ENCODE measurements around the gene PRKCE.

PRKCE gene

DNA sequence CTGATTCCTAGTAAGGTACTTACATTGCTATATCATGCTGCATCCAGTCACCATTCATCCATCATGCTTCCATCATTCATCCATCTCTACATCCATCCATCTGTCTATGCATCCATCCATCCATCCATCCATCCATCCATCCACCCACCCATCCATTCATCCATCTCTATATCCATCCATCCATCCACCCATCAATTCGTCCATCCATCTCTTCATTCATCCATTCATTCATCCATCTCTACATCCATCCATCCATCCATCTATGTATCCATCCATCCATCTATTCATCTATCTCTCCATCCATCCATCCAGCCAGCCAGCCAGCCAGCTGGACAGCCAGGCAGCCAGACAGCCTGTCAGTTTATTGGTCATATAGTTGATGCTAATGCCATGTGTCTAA is 20.7 kb downstream of the PRKCE start:
- Histone ChIP-seq H3K4me2 (ENCODE audit: low read length) (no peak overlapping the region), H3K18ac (ENCODE audit: low read length) (no peak overlapping the region), H3K79me1 (ENCODE audit: low read length) (no peaks in the 10 kb centered on the region), H3K27ac (ENCODE audit: low read depth, low read length) (no peak overlapping the region), H3K4ac (ENCODE audit: low read depth, low read length) (no peak overlapping the region), H3K9ac (ENCODE audit: low read length) (no peak overlapping the region), H2BK15ac (replicated peaks; ENCODE audit: low read depth) (no peak overlapping the region), H3K4me1 (ENCODE audit: control insufficient read depth, low read depth, low read length) (no peaks in the 10 kb centered on the region), H4K8ac (ENCODE audit: low read depth, low read length) (no peak overlapping the region), H2BK120ac (ENCODE audit: low read depth, low read length) (no peak overlapping the region), H3K79me2 (ENCODE audit: control insufficient read depth, insufficient read depth, low read length) (no peaks in the 10 kb centered on the region), H3K4me3 (ENCODE audit: low read length) (no peak overlapping the region), H3K36me3 (ENCODE audit: control insufficient read depth, insufficient read depth, low read length) (no peaks in the 10 kb centered on the region), H2BK5ac (ENCODE audit: low read length) (no peak overlapping the region), H4K5ac (ENCODE audit: low read length) (no peak overlapping the region), H3K23ac (ENCODE audit: low read length) (no peak overlapping the region), H2AK5ac (ENCODE audit: low read length) (no peak overlapping the region), H3K56ac (ENCODE audit: low read length) (no peak overlapping the region), H3K27me3 (ENCODE audit: insufficient read depth, low read length, poor library complexity) (no peaks in the 10 kb centered on the region)
- WGBS (ENCODE audit: extremely low coverage, insufficient coverage, low lambda C conversion rate), result 100% methylated on average over 1 of the region's 1 CpG
- DNase-seq, result no peak

DNA sequence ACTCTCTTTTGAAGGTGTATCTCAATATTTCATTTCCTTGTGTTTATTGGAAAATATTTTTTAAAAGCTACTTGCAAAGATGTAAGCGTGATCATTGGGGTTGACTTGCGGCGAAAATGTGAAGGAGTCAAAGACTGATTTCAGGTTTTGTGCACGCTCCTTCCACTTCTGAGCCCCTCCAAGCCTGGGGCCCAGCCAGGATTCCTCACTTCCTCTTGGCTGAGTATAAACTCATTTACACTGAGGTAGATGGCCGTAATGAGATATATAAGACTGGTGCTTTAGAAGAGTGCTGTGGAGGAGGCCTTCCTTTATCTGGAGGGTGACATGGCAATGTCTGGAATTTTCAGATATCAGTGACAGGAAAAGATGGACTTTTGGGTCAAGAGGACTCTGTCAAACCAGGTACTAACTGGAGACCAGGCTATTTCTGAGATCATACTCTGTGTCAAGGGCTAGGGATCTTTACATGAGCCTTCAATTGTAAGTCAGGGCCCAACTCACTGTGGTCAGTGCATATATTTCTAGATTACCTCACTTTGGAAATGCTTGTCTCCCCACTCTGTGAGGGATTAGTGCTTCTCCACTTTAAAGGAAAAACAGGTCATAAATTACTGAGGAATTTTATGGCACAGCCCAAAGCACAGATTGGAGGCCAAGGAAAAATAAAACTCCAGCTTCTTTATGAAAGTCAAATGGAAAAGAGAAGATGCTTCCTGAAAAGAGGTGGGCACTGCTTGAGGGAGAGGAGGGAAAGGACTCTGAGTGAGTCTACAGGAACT is 22.8 kb downstream of the PRKCE start:
- Histone ChIP-seq H3K9ac (ENCODE audit: low read length) (no peak overlapping the region), H2BK15ac (replicated peaks; ENCODE audit: low read depth) (no peak overlapping the region), H3K4me3 (ENCODE audit: low read length) (no peak overlapping the region), H3K79me2 (ENCODE audit: control insufficient read depth, insufficient read depth, low read length) (no peaks in the 10 kb centered on the region), H4K8ac (ENCODE audit: low read depth, low read length) (no peak overlapping the region), H3K18ac (ENCODE audit: low read length) (no peak overlapping the region), H3K36me3 (ENCODE audit: control insufficient read depth, insufficient read depth, low read length) (no peaks in the 10 kb centered on the region), H3K79me1 (ENCODE audit: low read length) (no peaks in the 10 kb centered on the region), H2AK5ac (ENCODE audit: low read length) (no peak overlapping the region), H2BK120ac (ENCODE audit: low read depth, low read length) (no peak overlapping the region), H3K27ac (ENCODE audit: low read depth, low read length) (no peak overlapping the region), H2BK5ac (ENCODE audit: low read length) (no peak overlapping the region), H4K5ac (ENCODE audit: low read length) (no peak overlapping the region), H3K27me3 (ENCODE audit: insufficient read depth, low read length, poor library complexity) (no peaks in the 10 kb centered on the region), H3K56ac (ENCODE audit: low read length) (no peak overlapping the region), H3K4ac (ENCODE audit: low read depth, low read length) (no peak overlapping the region), H3K23ac (ENCODE audit: low read length) (no peak overlapping the region), H3K4me1 (ENCODE audit: control insufficient read depth, low read depth, low read length) (no peaks in the 10 kb centered on the region), H3K4me2 (ENCODE audit: low read length) (no peak overlapping the region)
- WGBS (ENCODE audit: extremely low coverage, insufficient coverage, low lambda C conversion rate), result no CpG with 5 or more reads among the region's 5 CpGs
- DNase-seq, result no peak

DNA sequence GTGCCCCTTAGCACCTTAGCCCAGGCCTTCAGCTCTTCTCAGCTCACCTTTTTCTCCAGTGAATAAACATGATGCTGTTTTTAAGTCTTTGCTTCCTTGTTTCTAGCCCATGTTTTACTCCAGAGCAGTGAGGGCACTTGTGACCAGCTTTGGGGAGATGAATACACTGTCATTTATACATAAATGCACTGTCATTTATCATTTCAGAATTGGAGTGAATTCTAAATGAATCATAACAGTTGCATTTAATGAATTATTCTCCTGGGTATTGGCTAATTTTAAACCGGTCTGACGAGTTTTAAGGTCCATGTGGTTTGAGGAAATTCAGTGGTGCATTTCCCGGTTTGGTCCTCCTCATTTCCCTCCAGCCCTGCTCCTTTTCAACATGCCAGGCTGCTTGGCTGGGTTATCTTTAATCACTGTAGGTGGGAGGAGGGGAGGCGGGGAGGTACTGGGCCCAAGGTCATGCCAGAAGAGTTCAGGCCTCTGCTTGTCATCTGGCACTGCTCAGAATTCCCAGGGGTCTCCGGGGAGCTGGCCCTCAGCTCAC is 23.9 kb downstream of the PRKCE start:
- Histone ChIP-seq H3K56ac (ENCODE audit: low read length) (no peak overlapping the region), H3K4ac (ENCODE audit: low read depth, low read length) (no peak overlapping the region), H3K4me2 (ENCODE audit: low read length) (no peak overlapping the region), H4K5ac (ENCODE audit: low read length) (no peak overlapping the region), H3K27ac (ENCODE audit: low read depth, low read length) (no peak overlapping the region), H2BK5ac (ENCODE audit: low read length) (no peak overlapping the region), H3K23ac (ENCODE audit: low read length) (no peak overlapping the region), H3K9ac (ENCODE audit: low read length) (no peak overlapping the region), H3K18ac (ENCODE audit: low read length) (no peak overlapping the region), H3K4me1 (ENCODE audit: control insufficient read depth, low read depth, low read length) (no peaks in the 10 kb centered on the region), H3K36me3 (ENCODE audit: control insufficient read depth, insufficient read depth, low read length) (no peaks in the 10 kb centered on the region), H3K27me3 (ENCODE audit: insufficient read depth, low read length, poor library complexity) (no peaks in the 10 kb centered on the region), H3K79me1 (ENCODE audit: low read length) (no peaks in the 10 kb centered on the region), H2BK15ac (replicated peaks; ENCODE audit: low read depth) (no peak overlapping the region), H2BK120ac (ENCODE audit: low read depth, low read length) (no peak overlapping the region), H3K4me3 (ENCODE audit: low read length) (no peak overlapping the region), H4K8ac (ENCODE audit: low read depth, low read length) (no peak overlapping the region), H2AK5ac (ENCODE audit: low read length) (no peak overlapping the region), H3K79me2 (ENCODE audit: control insufficient read depth, insufficient read depth, low read length) (no peaks in the 10 kb centered on the region)
- DNase-seq, result peak; percentile 13
- no CpG with 5 or more reads among the region's 5 CpGs for WGBS (ENCODE audit: extremely low coverage, insufficient coverage, low lambda C conversion rate)

DNA sequence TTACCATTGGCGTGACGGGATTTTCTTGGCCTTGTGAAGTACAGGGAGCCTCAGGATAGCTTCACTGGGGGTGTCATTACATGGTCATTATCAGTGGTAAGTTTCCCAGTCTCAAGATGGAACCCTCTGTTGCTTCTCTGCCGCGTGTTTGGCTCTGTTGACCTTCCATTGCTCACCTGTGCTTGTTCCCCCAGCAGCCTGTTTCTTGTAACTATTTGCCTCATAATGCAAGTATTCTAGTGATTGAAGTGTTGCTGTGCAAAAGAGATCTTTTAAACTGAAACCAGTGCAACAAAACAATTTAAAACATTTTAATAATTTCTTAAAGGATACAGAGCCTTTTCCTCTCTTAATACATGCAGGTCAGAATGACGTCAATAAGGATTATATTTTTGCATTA is 24.6 kb downstream of the PRKCE start:
- no peak overlapping the region for H4K5ac ChIP-seq (ENCODE audit: low read length)
- no peak overlapping the region for H2BK15ac ChIP-seq (replicated peaks; ENCODE audit: low read depth)
- H3K27ac ChIP-seq (ENCODE audit: low read depth, low read length), result no peak overlapping the region
- no peak overlapping the region for H3K4ac ChIP-seq (ENCODE audit: low read depth, low read length)
- no peak overlapping the region for H3K56ac ChIP-seq (ENCODE audit: low read length)
- no peak overlapping the region for H3K23ac ChIP-seq (ENCODE audit: low read length)
- H3K9ac ChIP-seq (ENCODE audit: low read length), result no peak overlapping the region
- no peaks in the 10 kb centered on the region for H3K36me3 ChIP-seq (ENCODE audit: control insufficient read depth, insufficient read depth, low read length)
- H4K8ac ChIP-seq (ENCODE audit: low read depth, low read length), result no peak overlapping the region
- DNase-seq, result no peak
- no peaks in the 10 kb centered on the region for H3K79me1 ChIP-seq (ENCODE audit: low read length)
- no peak overlapping the region for H2BK5ac ChIP-seq (ENCODE audit: low read length)
- H3K18ac ChIP-seq (ENCODE audit: low read length), result no peak overlapping the region
- H2BK120ac ChIP-seq (ENCODE audit: low read depth, low read length), result no peak overlapping the region
- no CpG with 5 or more reads among the region's 5 CpGs for WGBS (ENCODE audit: extremely low coverage, insufficient coverage, low lambda C conversion rate)
- H3K4me2 ChIP-seq (ENCODE audit: low read length), result no peak overlapping the region
- H3K79me2 ChIP-seq (ENCODE audit: control insufficient read depth, insufficient read depth, low read length), result no peaks in the 10 kb centered on the region
- no peaks in the 10 kb centered on the region for H3K27me3 ChIP-seq (ENCODE audit: insufficient read depth, low read length, poor library complexity)
- no peak overlapping the region for H2AK5ac ChIP-seq (ENCODE audit: low read length)
- no peak overlapping the region for H3K4me3 ChIP-seq (ENCODE audit: low read length)
- no peaks in the 10 kb centered on the region for H3K4me1 ChIP-seq (ENCODE audit: control insufficient read depth, low read depth, low read length)

DNA sequence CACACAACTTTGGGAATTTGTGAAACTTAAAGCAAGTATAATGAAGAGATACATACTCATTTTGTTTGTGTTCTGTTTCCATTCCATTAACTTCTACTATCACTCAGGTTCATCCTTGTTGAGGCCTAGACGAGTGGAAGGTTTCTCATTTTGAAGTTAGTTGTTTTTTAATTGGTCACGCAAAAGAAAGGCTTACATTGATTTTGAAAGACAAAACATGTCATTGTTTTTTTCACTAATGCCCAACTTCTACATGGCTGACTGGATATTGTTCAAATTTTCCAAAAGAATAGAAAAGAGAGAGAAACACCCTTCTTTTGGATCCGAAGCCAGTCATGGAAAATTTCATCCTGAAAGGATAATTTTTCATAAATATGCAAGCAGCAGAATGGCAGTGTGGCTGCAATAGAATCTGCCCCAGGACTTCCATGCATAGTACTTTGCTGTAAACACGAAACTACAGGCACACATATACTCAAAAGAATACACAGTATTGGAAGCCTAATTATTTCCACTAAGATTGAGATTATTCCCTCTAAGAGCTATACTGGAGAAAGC is 27.4 kb downstream of the PRKCE start:
- Histone ChIP-seq H3K4me3 (ENCODE audit: low read length) (no peak overlapping the region), H3K27ac (ENCODE audit: low read depth, low read length) (no peak overlapping the region), H3K4me1 (ENCODE audit: control insufficient read depth, low read depth, low read length) (no peaks in the 10 kb centered on the region), H4K8ac (ENCODE audit: low read depth, low read length) (no peak overlapping the region), H3K18ac (ENCODE audit: low read length) (no peak overlapping the region), H3K4me2 (ENCODE audit: low read length) (no peak overlapping the region), H3K4ac (ENCODE audit: low read depth, low read length) (no peak overlapping the region), H2BK120ac (ENCODE audit: low read depth, low read length) (no peak overlapping the region), H2BK15ac (replicated peaks; ENCODE audit: low read depth) (no peak overlapping the region), H2AK5ac (ENCODE audit: low read length) (no peak overlapping the region), H3K36me3 (ENCODE audit: control insufficient read depth, insufficient read depth, low read length) (no peaks in the 10 kb centered on the region), H3K9ac (ENCODE audit: low read length) (no peak overlapping the region), H3K23ac (ENCODE audit: low read length) (no peak overlapping the region), H2BK5ac (ENCODE audit: low read length) (no peak overlapping the region), H3K79me2 (ENCODE audit: control insufficient read depth, insufficient read depth, low read length) (no peaks in the 10 kb centered on the region), H3K79me1 (ENCODE audit: low read length) (no peaks in the 10 kb centered on the region), H3K27me3 (ENCODE audit: insufficient read depth, low read length, poor library complexity) (no peaks in the 10 kb centered on the region), H3K56ac (ENCODE audit: low read length) (no peak overlapping the region), H4K5ac (ENCODE audit: low read length) (no peak overlapping the region)
- WGBS (ENCODE audit: extremely low coverage, insufficient coverage, low lambda C conversion rate), result no CpG with 5 or more reads among the region's 4 CpGs
- no peak for DNase-seq
